HepG2 (cell line): ENCODE data around the gene OASL. TPM values are rescaled to one million over a fixed set of nuclear protein-coding genes. Genes with fewer than 3 reads are reported as not detected.

ENCODE experiments used
- ARNT ChIP-seq: fragments of 450-650 bp; IDR thresholded peaks from 2 replicates; pipeline ENCODE4 v1.6.1; 2017
- ARNT2 ChIP-seq: sonication (generic); formaldehyde crosslinking; IDR thresholded peaks from 2 replicates; pipeline ENCODE4 v1.8.0; 2022; ENCODE audit warnings: mild to moderate bottlenecking, low read depth, missing genetic modification reagents, moderate library complexity
- CBFB ChIP-seq: sonication (generic); formaldehyde crosslinking; IDR thresholded peaks from 2 replicates; pipeline ENCODE4 v1.4.0; 2020; ENCODE audit warnings: missing genetic modification reagents
- CC2D1A ChIP-seq: sonication (generic); formaldehyde crosslinking; IDR thresholded peaks from 2 replicates; pipeline ENCODE4 v1.8.1; 2023; ENCODE audit warnings: mild to moderate bottlenecking, missing genetic modification reagents
- HDAC1 ChIP-seq: sonication (generic); formaldehyde crosslinking; IDR thresholded peaks from 2 replicates; pipeline ENCODE4 v1.5.1; 2020; ENCODE audit warnings: mild to moderate bottlenecking, missing genetic modification reagents
- ISL2 ChIP-seq: sonication (generic); formaldehyde crosslinking; IDR thresholded peaks from 2 replicates; pipeline ENCODE4 v1.5.0; 2020; ENCODE audit warnings: missing genetic modification reagents
- MAFK ChIP-seq, 2 experiments: IDR thresholded peaks in 1 of 2; conservative IDR thresholded peaks in 1 of 2; 2 replicates each; pipeline ENCODE4 v1.6.1; 2011; ENCODE audit warnings: improper control_type of control experiment in 2 of 2, low read length in 2 of 2
- MED1 ChIP-seq: sonication (generic); formaldehyde crosslinking; IDR thresholded peaks from 2 replicates; pipeline ENCODE4 v1.4.0; 2020; ENCODE audit warnings: missing genetic modification reagents
- MIER3 ChIP-seq: IDR thresholded peaks from 2 replicates; pipeline ENCODE4 v1.6.1; 2016; ENCODE audit warnings: missing compliant biosample characterization, borderline replicate concordance
- NFE2 ChIP-seq: sonication (generic); formaldehyde crosslinking; IDR thresholded peaks from 2 replicates; pipeline ENCODE4 v1.4.0; 2020; ENCODE audit warnings: missing genetic modification reagents
- SAP130 ChIP-seq: IDR thresholded peaks from 2 replicates; pipeline ENCODE4 v1.6.1; 2016; ENCODE audit warnings: low read depth
- SIN3B ChIP-seq: fragments of 150-350 bp; IDR thresholded peaks from 2 replicates; pipeline ENCODE4 v1.6.1; 2014; ENCODE audit warnings: low read length
- YY1 ChIP-seq: IDR thresholded peaks from 2 replicates; pipeline ENCODE4 v1.6.1; 2011; ENCODE audit warnings: low read length, low read depth, moderate library complexity, mild to moderate bottlenecking; ENCODE audit not compliant: insufficient read depth, insufficient replicate concordance
- ZC3H13 ChIP-seq: sonication (generic); formaldehyde crosslinking; IDR thresholded peaks from 2 replicates; pipeline ENCODE4 v1.8.1; 2023; ENCODE audit warnings: mild to moderate bottlenecking, missing genetic modification reagents, moderate library complexity
- ZFY ChIP-seq: sonication (generic); formaldehyde crosslinking; IDR thresholded peaks from 2 replicates; pipeline ENCODE4 v1.4.0; 2020; ENCODE audit warnings: missing genetic modification reagents
- ZIK1 ChIP-seq: sonication (generic); formaldehyde crosslinking; IDR thresholded peaks from 2 replicates; pipeline ENCODE4 v1.5.0; 2020; ENCODE audit warnings: mild to moderate bottlenecking, low read depth, missing genetic modification reagents, borderline replicate concordance
- ZNF777 ChIP-seq: sonication (generic); formaldehyde crosslinking; IDR thresholded peaks from 2 replicates; pipeline ENCODE4 v1.4.0; 2020; ENCODE audit warnings: missing genetic modification reagents
- polyA plus RNA-seq, 8 experiments: library from polyadenylated mRNA; depleted of rRNA in 3 of 8; stranded (reverse) in 7 of 8; unstranded in 1 of 8; fragments of >200 nt; fragmentation: Illumina TruSeq in 4 of 8; extraction: Trizol in 4 of 8; gene quantifications; 2 replicates each; pipeline versions ENCODE4 v1.2.1 to v1.2.3, GENCODE V29; 2011 to 2016; ENCODE audit warnings: low read depth in 4 of 8, missing spikeins in 1 of 8, mixed read lengths in 1 of 8; ENCODE audit not compliant: insufficient read depth in 1 of 8
- total RNA-seq, 5 experiments: library from RNA; depleted of rRNA; stranded (reverse); fragments of >200 nt; fragmentation: Illumina TruSeq; extraction: Trizol; gene quantifications; 2 replicates each; pipeline ENCODE4 v1.2.3, GENCODE V29; 2016; ENCODE audit warnings: low read depth in 1 of 5
- TF ChIP-seq, protein P1 (sequence below): sonication (generic); formaldehyde crosslinking; IDR thresholded peaks from 2 replicates; pipeline ENCODE4 v1.4.0; 2020; ENCODE audit warnings: missing genetic modification reagents
- TF ChIP-seq, protein P2 (sequence below): IDR thresholded peaks from 2 replicates; pipeline ENCODE4 v1.6.1; 2016; ENCODE audit warnings: low read depth
- TF ChIP-seq, protein P3 (sequence below): sonication (generic); formaldehyde crosslinking; IDR thresholded peaks from 2 replicates; pipeline ENCODE4 v1.4.0; 2020; ENCODE audit warnings: missing genetic modification reagents
- TF ChIP-seq, protein P4 (sequence below): sonication (generic); formaldehyde crosslinking; IDR thresholded peaks from 2 replicates; pipeline ENCODE4 v1.9.0; 2021; ENCODE audit warnings: mild to moderate bottlenecking, missing genetic modification reagents

Gene OASL
- total and polyA plus RNA-seq, 2 of the 13 experiments (the other 11 are each of a cell fraction or from before 2014, with no cell fraction given), result 0.11 to 0.22 TPM

DNA sequence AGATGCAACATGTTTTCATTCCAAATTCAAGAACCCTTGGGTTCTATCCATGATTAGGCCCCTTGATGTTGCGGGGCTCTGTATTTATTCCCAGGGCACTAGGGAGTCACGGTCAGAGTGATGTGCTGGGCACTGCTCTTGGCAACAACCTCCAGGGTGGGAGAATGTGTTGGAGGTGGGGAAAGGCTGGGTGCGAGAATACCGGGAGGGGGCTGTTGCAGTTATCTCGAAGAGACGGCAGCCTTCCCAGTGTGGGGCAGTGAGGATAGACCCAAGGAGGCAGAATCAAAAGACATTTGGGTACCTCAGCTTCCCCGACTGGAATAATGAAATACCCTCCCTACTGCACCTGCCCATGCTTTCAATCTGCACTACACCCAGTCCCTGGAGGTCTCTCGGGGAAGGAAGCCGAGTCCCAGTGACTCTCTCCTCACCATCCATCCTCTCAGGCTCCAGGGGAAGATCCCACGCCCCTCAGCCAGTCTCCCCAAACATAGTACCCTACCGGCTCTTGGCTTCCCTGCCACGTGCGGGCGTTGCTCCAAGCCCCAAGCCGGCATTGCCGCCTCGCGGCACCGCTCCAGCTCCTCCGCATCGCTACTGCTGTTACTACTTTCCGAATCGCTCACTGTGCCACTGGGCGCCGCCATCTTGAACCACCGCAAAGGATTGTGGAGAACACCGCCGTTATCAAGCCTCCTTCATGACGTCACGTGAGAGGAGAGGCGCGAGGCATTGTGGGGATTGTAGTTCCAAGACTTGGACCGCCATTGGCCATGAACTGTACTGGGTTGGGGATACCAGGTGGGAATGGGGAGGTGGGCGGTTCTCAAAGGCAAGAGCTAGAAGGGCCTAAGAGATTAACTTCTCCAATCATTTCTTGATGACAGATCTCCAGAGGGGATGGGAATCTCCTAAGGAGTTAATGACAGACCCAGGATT lies 22.9 kb downstream of the OASL start, which contains the start of gene C12orf43 (continued):
- TF ChIP-seq, protein P1, sequence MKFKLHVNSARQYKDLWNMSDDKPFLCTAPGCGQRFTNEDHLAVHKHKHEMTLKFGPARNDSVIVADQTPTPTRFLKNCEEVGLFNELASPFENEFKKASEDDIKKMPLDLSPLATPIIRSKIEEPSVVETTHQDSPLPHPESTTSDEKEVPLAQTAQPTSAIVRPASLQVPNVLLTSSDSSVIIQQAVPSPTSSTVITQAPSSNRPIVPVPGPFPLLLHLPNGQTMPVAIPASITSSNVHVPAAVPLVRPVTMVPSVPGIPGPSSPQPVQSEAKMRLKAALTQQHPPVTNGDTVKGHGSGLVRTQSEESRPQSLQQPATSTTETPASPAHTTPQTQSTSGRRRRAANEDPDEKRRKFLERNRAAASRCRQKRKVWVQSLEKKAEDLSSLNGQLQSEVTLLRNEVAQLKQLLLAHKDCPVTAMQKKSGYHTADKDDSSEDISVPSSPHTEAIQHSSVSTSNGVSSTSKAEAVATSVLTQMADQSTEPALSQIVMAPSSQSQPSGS (CRISPR knock-in tag), result peak; percentile 94
- TF ChIP-seq ARNT, result no peak
- TF ChIP-seq, protein P2, sequence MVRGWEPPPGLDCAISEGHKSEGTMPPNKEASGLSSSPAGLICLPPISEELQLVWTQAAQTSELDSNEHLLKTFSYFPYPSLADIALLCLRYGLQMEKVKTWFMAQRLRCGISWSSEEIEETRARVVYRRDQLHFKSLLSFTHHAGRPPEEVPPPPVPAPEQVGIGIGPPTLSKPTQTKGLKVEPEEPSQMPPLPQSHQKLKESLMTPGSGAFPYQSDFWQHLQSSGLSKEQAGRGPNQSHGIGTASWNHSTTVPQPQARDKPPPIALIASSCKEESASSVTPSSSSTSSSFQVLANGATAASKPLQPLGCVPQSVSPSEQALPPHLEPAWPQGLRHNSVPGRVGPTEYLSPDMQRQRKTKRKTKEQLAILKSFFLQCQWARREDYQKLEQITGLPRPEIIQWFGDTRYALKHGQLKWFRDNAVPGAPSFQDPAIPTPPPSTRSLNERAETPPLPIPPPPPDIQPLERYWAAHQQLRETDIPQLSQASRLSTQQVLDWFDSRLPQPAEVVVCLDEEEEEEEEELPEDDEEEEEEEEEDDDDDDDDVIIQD (CRISPR knock-in tag), result peak; percentile 43; the same call in 1 of the 2 replicates
- TF ChIP-seq, protein P3, sequence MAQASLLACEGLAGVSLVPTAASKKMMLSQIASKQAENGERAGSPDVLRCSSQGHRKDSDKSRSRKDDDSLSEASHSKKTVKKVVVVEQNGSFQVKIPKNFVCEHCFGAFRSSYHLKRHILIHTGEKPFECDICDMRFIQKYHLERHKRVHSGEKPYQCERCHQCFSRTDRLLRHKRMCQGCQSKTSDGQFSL (CRISPR knock-in tag), result no peak
- no peak for TF ChIP-seq CC2D1A (CRISPR knock-in tag)
- TF ChIP-seq SIN3B, result peak; percentile 94
- peak; percentile 60; the same call in 1 of the 2 replicates for TF ChIP-seq ZC3H13 (CRISPR knock-in tag)
- TF ChIP-seq, protein P4, sequence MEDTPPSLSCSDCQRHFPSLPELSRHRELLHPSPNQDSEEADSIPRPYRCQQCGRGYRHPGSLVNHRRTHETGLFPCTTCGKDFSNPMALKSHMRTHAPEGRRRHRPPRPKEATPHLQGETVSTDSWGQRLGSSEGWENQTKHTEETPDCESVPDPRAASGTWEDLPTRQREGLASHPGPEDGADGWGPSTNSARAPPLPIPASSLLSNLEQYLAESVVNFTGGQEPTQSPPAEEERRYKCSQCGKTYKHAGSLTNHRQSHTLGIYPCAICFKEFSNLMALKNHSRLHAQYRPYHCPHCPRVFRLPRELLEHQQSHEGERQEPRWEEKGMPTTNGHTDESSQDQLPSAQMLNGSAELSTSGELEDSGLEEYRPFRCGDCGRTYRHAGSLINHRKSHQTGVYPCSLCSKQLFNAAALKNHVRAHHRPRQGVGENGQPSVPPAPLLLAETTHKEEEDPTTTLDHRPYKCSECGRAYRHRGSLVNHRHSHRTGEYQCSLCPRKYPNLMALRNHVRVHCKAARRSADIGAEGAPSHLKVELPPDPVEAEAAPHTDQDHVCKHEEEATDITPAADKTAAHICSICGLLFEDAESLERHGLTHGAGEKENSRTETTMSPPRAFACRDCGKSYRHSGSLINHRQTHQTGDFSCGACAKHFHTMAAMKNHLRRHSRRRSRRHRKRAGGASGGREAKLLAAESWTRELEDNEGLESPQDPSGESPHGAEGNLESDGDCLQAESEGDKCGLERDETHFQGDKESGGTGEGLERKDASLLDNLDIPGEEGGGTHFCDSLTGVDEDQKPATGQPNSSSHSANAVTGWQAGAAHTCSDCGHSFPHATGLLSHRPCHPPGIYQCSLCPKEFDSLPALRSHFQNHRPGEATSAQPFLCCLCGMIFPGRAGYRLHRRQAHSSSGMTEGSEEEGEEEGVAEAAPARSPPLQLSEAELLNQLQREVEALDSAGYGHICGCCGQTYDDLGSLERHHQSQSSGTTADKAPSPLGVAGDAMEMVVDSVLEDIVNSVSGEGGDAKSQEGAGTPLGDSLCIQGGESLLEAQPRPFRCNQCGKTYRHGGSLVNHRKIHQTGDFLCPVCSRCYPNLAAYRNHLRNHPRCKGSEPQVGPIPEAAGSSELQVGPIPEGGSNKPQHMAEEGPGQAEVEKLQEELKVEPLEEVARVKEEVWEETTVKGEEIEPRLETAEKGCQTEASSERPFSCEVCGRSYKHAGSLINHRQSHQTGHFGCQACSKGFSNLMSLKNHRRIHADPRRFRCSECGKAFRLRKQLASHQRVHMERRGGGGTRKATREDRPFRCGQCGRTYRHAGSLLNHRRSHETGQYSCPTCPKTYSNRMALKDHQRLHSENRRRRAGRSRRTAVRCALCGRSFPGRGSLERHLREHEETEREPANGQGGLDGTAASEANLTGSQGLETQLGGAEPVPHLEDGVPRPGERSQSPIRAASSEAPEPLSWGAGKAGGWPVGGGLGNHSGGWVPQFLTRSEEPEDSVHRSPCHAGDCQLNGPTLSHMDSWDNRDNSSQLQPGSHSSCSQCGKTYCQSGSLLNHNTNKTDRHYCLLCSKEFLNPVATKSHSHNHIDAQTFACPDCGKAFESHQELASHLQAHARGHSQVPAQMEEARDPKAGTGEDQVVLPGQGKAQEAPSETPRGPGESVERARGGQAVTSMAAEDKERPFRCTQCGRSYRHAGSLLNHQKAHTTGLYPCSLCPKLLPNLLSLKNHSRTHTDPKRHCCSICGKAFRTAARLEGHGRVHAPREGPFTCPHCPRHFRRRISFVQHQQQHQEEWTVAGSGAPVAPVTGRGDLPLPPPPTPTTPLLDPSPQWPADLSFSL, result no peak
- peak; percentile 65; the same call in 1 of the 2 replicates for TF ChIP-seq ZIK1 (CRISPR knock-in tag)
- 0 out of 2 replicates have a peak, but pooled peaks have one; percentile 39 for TF ChIP-seq ARNT2 (CRISPR knock-in tag)
- TF ChIP-seq SAP130 (CRISPR knock-in tag), result peak; percentile 91
- peak; percentile 100 for TF ChIP-seq YY1
- TF ChIP-seq MED1 (CRISPR knock-in tag), result peak; percentile 40
- TF ChIP-seq HDAC1 (CRISPR knock-in tag), result peak; percentile 59; the same call in 1 of the 2 replicates
- TF ChIP-seq ZFY (CRISPR knock-in tag), result peak; percentile 68
- TF ChIP-seq ISL2 (CRISPR knock-in tag), result 0 out of 2 replicates have a peak, but pooled peaks have one; percentile 15
- no peak for TF ChIP-seq NFE2 (CRISPR knock-in tag)
- TF ChIP-seq CBFB (CRISPR knock-in tag), result peak; percentile 83
- no peak for TF ChIP-seq MAFK (conservative IDR thresholded peaks at IDR 0.05 in 1 of 2, IDR thresholded peaks at IDR 0.05 in 1 of 2; ENCODE audit: low read length in 2 of 2)
- peak; percentile 95 for TF ChIP-seq MIER3 (CRISPR knock-in tag)
- TF ChIP-seq ZNF777 (CRISPR knock-in tag), result no peak
